ENCODE data around the gene WDR70. TPM values are rescaled to one million over a fixed set of nuclear protein-coding genes. Genes with fewer than 3 reads are reported as not detected.

Gene WDR70
- polyA plus RNA-seq, 1 of the 3 experiments (the other 2 are of a cell fraction), result 14.2 TPM

DNA sequence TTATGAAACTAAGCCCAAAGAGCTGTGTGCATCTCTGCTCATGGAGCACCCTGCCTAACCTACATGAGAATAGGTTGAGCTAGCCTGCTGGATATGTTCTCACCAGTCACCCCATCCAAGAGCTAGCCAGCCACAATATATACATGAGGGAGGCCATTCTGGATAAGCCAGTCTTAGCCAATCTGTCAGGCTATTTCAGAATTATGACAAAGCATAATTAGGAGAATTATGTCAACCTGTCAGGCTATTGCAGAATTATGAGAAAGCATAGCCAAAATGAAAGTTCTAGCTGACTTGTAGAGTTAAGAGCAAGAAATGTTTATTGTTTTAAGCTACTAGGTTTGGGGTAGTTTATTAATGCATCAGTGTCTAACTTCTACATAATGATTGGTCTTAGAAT, 189.8 kb downstream of the WDR70 start:
- Histone ChIP-seq H3K36me3 (replicated peaks in 1 of 2; ENCODE audit: control insufficient read depth in 1 of 2, insufficient read depth in 2 of 2, low read length in 1 of 2) (no peaks in the 10 kb centered on the region), H3K9me3 (no peaks in the 10 kb centered on the region), H3K9me2 (no peaks in the 10 kb centered on the region), H2AFZ (ENCODE audit: low read depth) (no peak overlapping the region), H3K79me2 (ENCODE audit: insufficient read depth) (no peaks in the 10 kb centered on the region), H3K4me1 (ENCODE audit: control insufficient read depth in 1 of 2, insufficient read depth in 2 of 2, low read depth in 1 of 2, low read length in 1 of 2) (peaks cover 0 to 28% of the 10 kb centered on the region in 2 experiments; a peak in 2 of 4 replicates), H3F3A (replicated peaks; ENCODE audit: insufficient read depth) (no peaks in the 10 kb centered on the region), H3K4me3 (ENCODE audit: low read depth in 2 of 2, low read length in 1 of 2) (no peak overlapping the region), H3K9ac (no peak overlapping the region), H3K27me3 (ENCODE audit: insufficient read depth) (no peaks in the 10 kb centered on the region), H4K20me1 (ENCODE audit: insufficient read depth) (no peaks in the 10 kb centered on the region), H3K27ac (ENCODE audit: low read depth in 2 of 2, low read length in 1 of 2) (no peak overlapping the region), H3K4me2 (no peak overlapping the region)
- TF ChIP-seq, protein P1, sequence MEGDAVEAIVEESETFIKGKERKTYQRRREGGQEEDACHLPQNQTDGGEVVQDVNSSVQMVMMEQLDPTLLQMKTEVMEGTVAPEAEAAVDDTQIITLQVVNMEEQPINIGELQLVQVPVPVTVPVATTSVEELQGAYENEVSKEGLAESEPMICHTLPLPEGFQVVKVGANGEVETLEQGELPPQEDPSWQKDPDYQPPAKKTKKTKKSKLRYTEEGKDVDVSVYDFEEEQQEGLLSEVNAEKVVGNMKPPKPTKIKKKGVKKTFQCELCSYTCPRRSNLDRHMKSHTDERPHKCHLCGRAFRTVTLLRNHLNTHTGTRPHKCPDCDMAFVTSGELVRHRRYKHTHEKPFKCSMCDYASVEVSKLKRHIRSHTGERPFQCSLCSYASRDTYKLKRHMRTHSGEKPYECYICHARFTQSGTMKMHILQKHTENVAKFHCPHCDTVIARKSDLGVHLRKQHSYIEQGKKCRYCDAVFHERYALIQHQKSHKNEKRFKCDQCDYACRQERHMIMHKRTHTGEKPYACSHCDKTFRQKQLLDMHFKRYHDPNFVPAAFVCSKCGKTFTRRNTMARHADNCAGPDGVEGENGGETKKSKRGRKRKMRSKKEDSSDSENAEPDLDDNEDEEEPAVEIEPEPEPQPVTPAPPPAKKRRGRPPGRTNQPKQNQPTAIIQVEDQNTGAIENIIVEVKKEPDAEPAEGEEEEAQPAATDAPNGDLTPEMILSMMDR (IDR thresholded peaks at IDR 0.05), result no peak
- TF ChIP-seq EZH2phosphoT487 (IDR thresholded peaks at IDR 0.05; ENCODE audit: borderline replicate concordance, low read depth), result no peak
- TF ChIP-seq FOSL2 (IDR thresholded peaks at IDR 0.05; ENCODE audit: borderline replicate concordance, low read depth), result no peak
- TF ChIP-seq SMC3 (IDR thresholded peaks at IDR 0.05; ENCODE audit: low read depth, low read length), result no peak
- TF ChIP-seq GATA2 (CRISPR knock-in tag; IDR thresholded peaks at IDR 0.05), result no peak
- no peak for TF ChIP-seq FOXJ3 (CRISPR knock-in tag; IDR thresholded peaks at IDR 0.05)
- TF ChIP-seq, protein P2, sequence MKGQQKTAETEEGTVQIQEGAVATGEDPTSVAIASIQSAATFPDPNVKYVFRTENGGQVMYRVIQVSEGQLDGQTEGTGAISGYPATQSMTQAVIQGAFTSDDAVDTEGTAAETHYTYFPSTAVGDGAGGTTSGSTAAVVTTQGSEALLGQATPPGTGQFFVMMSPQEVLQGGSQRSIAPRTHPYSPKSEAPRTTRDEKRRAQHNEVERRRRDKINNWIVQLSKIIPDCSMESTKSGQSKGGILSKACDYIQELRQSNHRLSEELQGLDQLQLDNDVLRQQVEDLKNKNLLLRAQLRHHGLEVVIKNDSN (IDR thresholded peaks at IDR 0.05; ENCODE audit: borderline replicate concordance, low read depth), result no peak
- no peak for TF ChIP-seq FOXM1 (IDR thresholded peaks at IDR 0.05; ENCODE audit: low read depth)
- no peak for TF ChIP-seq RAD21 (IDR thresholded peaks at IDR 0.05; ENCODE audit: low read length)
- TF ChIP-seq JUND (IDR thresholded peaks at IDR 0.05), result no peak
- TF ChIP-seq YY1 (IDR thresholded peaks at IDR 0.05; ENCODE audit: low read depth), result no peak
- TF ChIP-seq EP300 (IDR thresholded peaks at IDR 0.05; ENCODE audit: borderline replicate concordance in 1 of 2, low read depth in 1 of 2, low read length in 1 of 2), result no peak
- TF ChIP-seq NRF1 (IDR thresholded peaks at IDR 0.05; ENCODE audit: low read depth, low read length), result no peak
- no peak for TF ChIP-seq TAF1 (IDR thresholded peaks at IDR 0.05; ENCODE audit: borderline replicate concordance, low read depth, low read length)
- TF ChIP-seq, protein P3, sequence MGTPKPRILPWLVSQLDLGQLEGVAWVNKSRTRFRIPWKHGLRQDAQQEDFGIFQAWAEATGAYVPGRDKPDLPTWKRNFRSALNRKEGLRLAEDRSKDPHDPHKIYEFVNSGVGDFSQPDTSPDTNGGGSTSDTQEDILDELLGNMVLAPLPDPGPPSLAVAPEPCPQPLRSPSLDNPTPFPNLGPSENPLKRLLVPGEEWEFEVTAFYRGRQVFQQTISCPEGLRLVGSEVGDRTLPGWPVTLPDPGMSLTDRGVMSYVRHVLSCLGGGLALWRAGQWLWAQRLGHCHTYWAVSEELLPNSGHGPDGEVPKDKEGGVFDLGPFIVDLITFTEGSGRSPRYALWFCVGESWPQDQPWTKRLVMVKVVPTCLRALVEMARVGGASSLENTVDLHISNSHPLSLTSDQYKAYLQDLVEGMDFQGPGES (IDR thresholded peaks at IDR 0.05; ENCODE audit: low read depth, low read length), result no peak
- no peak for TF ChIP-seq RFX5 (IDR thresholded peaks at IDR 0.05; ENCODE audit: low read length)
- no peak for TF ChIP-seq SIN3A (IDR thresholded peaks at IDR 0.05; ENCODE audit: borderline replicate concordance, low read depth, low read length)
- no peak for TF ChIP-seq MEF2A (IDR thresholded peaks at IDR 0.05; ENCODE audit: borderline replicate concordance, low read depth)
- CTCF ChIA-PET, result no interaction called here
- POLR2A ChIA-PET, result no interaction called here
- no peak for DNase-seq
